Measurements from ENCODE around the gene FBRSL1. TPM values are rescaled to one million over a fixed set of nuclear protein-coding genes. Genes with fewer than 3 reads are reported as not detected.
A peak's percentile ranks its signal among the peaks of the same experiment; 100 is the strongest.

The FBRSL1 gene
- total and polyA plus RNA-seq, 9 of the 15 experiments (the other 6 are each of a cell fraction or from before 2014, with no cell fraction given): 0.24 to 129 (median 7.3) TPM

DNA sequence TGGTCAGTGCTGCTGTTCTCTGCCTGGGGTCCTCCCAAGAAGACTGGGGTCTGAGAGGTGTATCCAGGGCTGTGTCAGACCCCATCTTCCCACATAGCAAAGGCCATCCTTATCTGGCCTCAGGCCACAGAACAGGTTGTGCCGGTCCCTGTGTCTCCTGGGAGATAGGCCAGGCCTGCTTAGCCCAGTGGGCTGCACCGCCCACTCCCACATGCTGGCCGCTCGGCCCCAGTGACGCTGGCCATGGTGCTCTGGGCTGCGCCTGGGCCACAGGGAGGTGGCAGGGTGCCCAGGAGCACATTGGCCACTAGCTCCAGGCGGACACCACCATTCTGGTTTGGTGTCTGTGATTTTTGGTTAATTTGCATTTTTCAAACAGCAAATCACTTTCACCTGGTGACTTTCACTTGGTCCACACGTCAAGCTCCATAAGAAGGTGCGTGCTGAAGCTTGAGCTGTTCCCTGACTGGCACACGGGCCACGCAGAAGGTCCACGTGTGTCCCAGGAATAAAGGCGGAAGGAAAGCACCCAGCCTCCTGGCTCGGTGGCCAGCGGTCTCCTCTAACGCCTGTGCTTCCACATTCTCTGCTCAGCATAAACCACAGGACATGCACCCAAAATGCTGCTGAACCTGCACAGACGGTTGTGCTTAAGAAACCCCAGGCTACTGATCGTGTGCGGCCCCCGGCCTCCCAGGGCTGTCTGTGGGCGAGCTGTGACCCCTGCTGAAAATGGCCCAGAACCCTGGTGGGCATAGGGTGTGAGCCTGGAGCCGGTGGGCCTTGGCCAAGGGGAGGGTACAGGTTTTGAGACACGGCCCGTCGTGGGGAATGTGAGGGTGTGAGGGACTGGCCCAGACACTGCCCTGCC lies 4.6 kb downstream of the FBRSL1 start (continued):
- TF ChIP-seq KLF16 (IDR thresholded peaks at IDR 0.05) (peak; percentile 64; the same call in 1 of the 2 replicates), HDGF (IDR thresholded peaks at IDR 0.05) (no peak), TEAD1 (CRISPR knock-in tag; IDR thresholded peaks at IDR 0.05) (0 out of 4 replicates have a peak, but pooled peaks of 1 of the 2 experiments have one; percentile 26), HMGN3 (IDR thresholded peaks at IDR 0.05; ENCODE audit: borderline replicate concordance, extremely low read depth, insufficient read length, low read depth, low read length) (peak; percentile 91), NBN (IDR thresholded peaks at IDR 0.05; ENCODE audit: low read depth) (no peak), NCOA2 (IDR thresholded peaks at IDR 0.05; ENCODE audit: partially characterized antibody in 2 of 2) (no peak), ZNF224 (CRISPR knock-in tag; IDR thresholded peaks at IDR 0.05) (no peak), DPF2 (IDR thresholded peaks at IDR 0.05) (peak; percentile 78; the same call in 1 of the 2 replicates), GATA2 (CRISPR knock-in tag; IDR thresholded peaks at IDR 0.05) (peak; percentile 91), ADNP (tag; IDR thresholded peaks at IDR 0.05) (no peak), GTF2E2 (tag; IDR thresholded peaks at IDR 0.05) (no peak), SRF (CRISPR knock-in tag; IDR thresholded peaks at IDR 0.05) (no peak), PML (IDR thresholded peaks at IDR 0.05; ENCODE audit: low read length) (peak; percentile 53), CCNT2 (IDR thresholded peaks at IDR 0.05; ENCODE audit: borderline replicate concordance, extremely low read depth, insufficient read length, low read depth, low read length) (peak; percentile 20), IFI16 (CRISPR knock-in tag; IDR thresholded peaks at IDR 0.05) (no peak), SMARCE1 (IDR thresholded peaks at IDR 0.05) (peak; percentile 68; the same call in 1 of the 2 replicates), MAFK (IDR thresholded peaks at IDR 0.05; ENCODE audit: low read length) (no peak), ZNF12 (CRISPR knock-in tag; IDR thresholded peaks at IDR 0.05) (no peak), POLR2G (IDR thresholded peaks at IDR 0.05; ENCODE audit: low read depth, low read length) (0 out of 2 replicates have a peak, but pooled peaks have one; percentile 8), BRF1 (IDR thresholded peaks at IDR 0.05; ENCODE audit: borderline replicate concordance, extremely low read depth, insufficient read length) (no peak), GTF2F1 (IDR thresholded peaks at IDR 0.05; ENCODE audit: low read depth, low read length) (no peak), RCOR1 (IDR thresholded peaks at IDR 0.05; ENCODE audit: borderline replicate concordance in 1 of 2, low read depth in 2 of 2, low read length in 2 of 2) (peak in 1 of 2 experiments; percentile 36; a peak in 2 of 4 replicates)
- TF ChIP-seq, protein P1, sequence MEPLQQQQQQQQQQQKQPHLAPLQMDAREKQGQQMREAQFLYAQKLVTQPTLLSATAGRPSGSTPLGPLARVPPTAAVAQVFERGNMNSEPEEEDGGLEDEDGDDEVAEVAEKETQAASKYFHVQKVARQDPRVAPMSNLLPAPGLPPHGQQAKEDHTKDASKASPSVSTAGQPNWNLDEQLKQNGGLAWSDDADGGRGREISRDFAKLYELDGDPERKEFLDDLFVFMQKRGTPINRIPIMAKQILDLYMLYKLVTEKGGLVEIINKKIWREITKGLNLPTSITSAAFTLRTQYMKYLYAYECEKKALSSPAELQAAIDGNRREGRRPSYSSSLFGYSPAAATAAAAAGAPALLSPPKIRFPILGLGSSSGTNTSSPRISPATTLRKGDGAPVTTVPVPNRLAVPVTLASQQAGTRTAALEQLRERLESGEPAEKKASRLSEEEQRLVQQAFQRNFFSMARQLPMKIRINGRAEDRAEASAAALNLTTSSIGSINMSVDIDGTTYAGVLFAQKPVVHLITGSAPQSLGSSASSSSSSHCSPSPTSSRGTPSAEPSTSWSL (CRISPR knock-in tag; IDR thresholded peaks at IDR 0.05; ENCODE audit: borderline replicate concordance): no peak
- TF ChIP-seq, protein P2, sequence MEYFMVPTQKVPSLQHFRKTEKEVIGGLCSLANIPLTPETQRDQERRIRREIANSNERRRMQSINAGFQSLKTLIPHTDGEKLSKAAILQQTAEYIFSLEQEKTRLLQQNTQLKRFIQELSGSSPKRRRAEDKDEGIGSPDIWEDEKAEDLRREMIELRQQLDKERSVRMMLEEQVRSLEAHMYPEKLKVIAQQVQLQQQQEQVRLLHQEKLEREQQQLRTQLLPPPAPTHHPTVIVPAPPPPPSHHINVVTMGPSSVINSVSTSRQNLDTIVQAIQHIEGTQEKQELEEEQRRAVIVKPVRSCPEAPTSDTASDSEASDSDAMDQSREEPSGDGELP (CRISPR knock-in tag; IDR thresholded peaks at IDR 0.05; ENCODE audit: borderline replicate concordance): peak; percentile 69
- TF ChIP-seq, protein P3, sequence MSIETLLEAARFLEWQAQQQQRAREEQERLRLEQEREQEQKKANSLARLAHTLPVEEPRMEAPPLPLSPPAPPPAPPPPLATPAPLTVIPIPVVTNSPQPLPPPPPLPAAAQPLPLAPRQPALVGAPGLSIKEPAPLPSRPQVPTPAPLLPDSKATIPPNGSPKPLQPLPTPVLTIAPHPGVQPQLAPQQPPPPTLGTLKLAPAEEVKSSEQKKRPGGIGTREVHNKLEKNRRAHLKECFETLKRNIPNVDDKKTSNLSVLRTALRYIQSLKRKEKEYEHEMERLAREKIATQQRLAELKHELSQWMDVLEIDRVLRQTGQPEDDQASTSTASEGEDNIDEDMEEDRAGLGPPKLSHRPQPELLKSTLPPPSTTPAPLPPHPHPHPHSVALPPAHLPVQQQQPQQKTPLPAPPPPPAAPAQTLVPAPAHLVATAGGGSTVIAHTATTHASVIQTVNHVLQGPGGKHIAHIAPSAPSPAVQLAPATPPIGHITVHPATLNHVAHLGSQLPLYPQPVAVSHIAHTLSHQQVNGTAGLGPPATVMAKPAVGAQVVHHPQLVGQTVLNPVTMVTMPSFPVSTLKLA (conservative IDR thresholded peaks at IDR 0.05): peak in 1 of 2 experiments; percentile 63; a peak in 2 of 4 replicates
